K562 (cell line): ENCODE measurements around the gene VAPB. TPM values are rescaled to one million over a fixed set of nuclear protein-coding genes. Genes with fewer than 3 reads are reported as not detected.

Source experiments
- CBX5 ChIP-seq: IDR thresholded peaks from 2 replicates; pipeline ENCODE4 v1.6.1; 2014; ENCODE audit warnings: low read depth, borderline replicate concordance
- LCOR ChIP-seq: sonication (generic); formaldehyde crosslinking; IDR thresholded peaks from 2 replicates; pipeline ENCODE4 v1.8.0; 2022; ENCODE audit warnings: mild to moderate bottlenecking, missing genetic modification reagents
- MAFG ChIP-seq: fragments of 450-650 bp; conservative IDR thresholded peaks from 2 replicates; pipeline ENCODE4 v1.6.1; 2016; ENCODE audit warnings: missing genetic modification characterization, missing compliant biosample characterization
- SIN3B ChIP-seq: fragments of 450-650 bp; IDR thresholded peaks from 2 replicates; pipeline ENCODE4 v1.6.1; 2017; ENCODE audit warnings: low read depth, mild to moderate bottlenecking, moderate library complexity
- WHSC1 ChIP-seq: IDR thresholded peaks from one replicate; pipeline ENCODE4 v1.6.1; 2012; ENCODE audit warnings: low read length, control low read depth, inconsistent platforms
- ZBTB33 ChIP-seq: sonication (generic); formaldehyde crosslinking; IDR thresholded peaks from 2 replicates; pipeline ENCODE4 v1.8.1; 2023; ENCODE audit warnings: mild to moderate bottlenecking, missing genetic modification reagents
- ZMIZ1 ChIP-seq, 2 experiments: fragments of 150-350 bp in 1 of 2; IDR thresholded peaks; 2 replicates each; pipeline ENCODE4 v1.6.1; 2012 to 2016; ENCODE audit warnings: low read depth in 2 of 2, low read length in 2 of 2, mild to moderate bottlenecking in 1 of 2, moderate library complexity in 1 of 2
- polyA plus RNA-seq, 8 experiments: library from polyadenylated mRNA; depleted of rRNA in 4 of 8; stranded (reverse) in 5 of 8; unstranded in 3 of 8; fragments of >200 nt; fragmentation: Nextera tagmentation in 2 of 8; fragmentation: Illumina TruSeq in 1 of 8; extraction: Ambion mirVana in 2 of 8; extraction: Trizol in 1 of 8; gene quantifications; 2 replicates each; pipeline versions ENCODE4 v1.2.1 to v1.2.3, GENCODE V29; 2011 to 2014; ENCODE audit warnings: inconsistent platforms in 1 of 8, missing spikeins in 1 of 8
- total RNA-seq, 7 experiments: library from RNA; depleted of rRNA in 6 of 7; stranded (reverse); fragments of >200 nt in 6 of 7; fragmentation: Illumina TruSeq in 2 of 7; extraction: Trizol in 2 of 7; gene quantifications; 2 replicates each; pipeline versions ENCODE4 v1.2.1 to v1.2.3, GENCODE V29; 2011 to 2021; ENCODE audit warnings: low replicate concordance in 1 of 7
- TF ChIP-seq, protein P1 (sequence below): fragments of 250-450 bp; sonication (Bioruptor Pico); IDR thresholded peaks from 2 replicates; pipeline ENCODE4 v1.4.0; 2020; ENCODE audit warnings: mild to moderate bottlenecking, moderate library complexity

VAPB gene
- total and polyA plus RNA-seq, 9 of the 15 experiments (the other 6 are each of a cell fraction or from before 2014, with no cell fraction given): 3.4 to 51.0 (median 27.9) TPM

GRCh38 chr20:58389968-58390658 is 1.1 kb downstream of the VAPB start (continued):
- TF ChIP-seq ZMIZ1 (IDR thresholded peaks at IDR 0.05; ENCODE audit: low read depth in 2 of 2, low read length in 2 of 2) (peak in 1 of 2 experiments; percentile 69; a peak in 2 of 4 replicates), SIN3B (no peak), CBX5 (0 out of 2 replicates have a peak, but pooled peaks have one; percentile 59), LCOR (no peak), ZBTB33 (CRISPR knock-in tag) (no peak), MAFG (no peak), WHSC1 (no peak)
- TF ChIP-seq, protein P1, sequence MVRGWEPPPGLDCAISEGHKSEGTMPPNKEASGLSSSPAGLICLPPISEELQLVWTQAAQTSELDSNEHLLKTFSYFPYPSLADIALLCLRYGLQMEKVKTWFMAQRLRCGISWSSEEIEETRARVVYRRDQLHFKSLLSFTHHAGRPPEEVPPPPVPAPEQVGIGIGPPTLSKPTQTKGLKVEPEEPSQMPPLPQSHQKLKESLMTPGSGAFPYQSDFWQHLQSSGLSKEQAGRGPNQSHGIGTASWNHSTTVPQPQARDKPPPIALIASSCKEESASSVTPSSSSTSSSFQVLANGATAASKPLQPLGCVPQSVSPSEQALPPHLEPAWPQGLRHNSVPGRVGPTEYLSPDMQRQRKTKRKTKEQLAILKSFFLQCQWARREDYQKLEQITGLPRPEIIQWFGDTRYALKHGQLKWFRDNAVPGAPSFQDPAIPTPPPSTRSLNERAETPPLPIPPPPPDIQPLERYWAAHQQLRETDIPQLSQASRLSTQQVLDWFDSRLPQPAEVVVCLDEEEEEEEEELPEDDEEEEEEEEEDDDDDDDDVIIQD (CRISPR knock-in tag): no peak
